A549 (cell line): ENCODE results near the gene RARB. TPM values are rescaled to one million over a fixed set of nuclear protein-coding genes. Genes with fewer than 3 reads are reported as not detected.

Source experiments
- ATAC-seq, 2 experiments: fragments of 200-7000 bp in 1 of 2; fragments of >200 bp in 1 of 2; cut with Nextera tagmentation in 1 of 2; cut with Tn5 transposase in 1 of 2; 3 replicates each; pipeline versions ENCODE4 v1.8.0 to v1.9.1; 2018 to 2020; ENCODE audit warnings: mild to moderate bottlenecking in 1 of 2, moderate library complexity in 1 of 2
- CTCF ChIA-PET: fragments of 300-600 bp; sonication (Branson Sonifier 250); formaldehyde crosslinking; extraction: SDS; loops from one replicate; lab custom pipeline; 2021; ENCODE audit warnings: antibody characterized with exemption, inconsistent platforms; lab: Yijun Ruan, JAX
- POLR2A ChIA-PET: fragments of 350-600 bp; formaldehyde crosslinking; extraction: SDS; loops from one replicate; lab custom pipeline; 2021; ENCODE audit warnings: antibody characterized with exemption, inconsistent platforms; lab: Yijun Ruan, JAX
- DNase-seq, 2 experiments: peaks; one replicate each; pipeline versions ENCODE4 v3.0.0 to v3.0.0-alpha.2; 2011 to 2016; ENCODE audit warnings: low read depth in 1 of 2, low spot score in 1 of 2
- FAIRE-seq: peaks from 2 replicates; lab custom pipeline; 2011; peaks lifted over from hg19 to GRCh38; lab: Jason Lieb, UNC
- H3K27ac ChIP-seq, 2 experiments: fragments of >200 bp; sonication (Bioruptor Twin); formaldehyde crosslinking; 3 replicates each; pipeline ENCODE4 v1.5.1; 2016 to 2017
- H3K4me1 ChIP-seq: fragments of >200 bp; sonication (Bioruptor Twin); formaldehyde crosslinking; 3 replicates; pipeline ENCODE4 v1.6.1; 2016
- H3K4me2 ChIP-seq: fragments of >200 bp; sonication (Bioruptor Twin); formaldehyde crosslinking; 3 replicates; pipeline ENCODE4 v1.6.1; 2016
- H3K4me3 ChIP-seq: fragments of >200 bp; sonication (Bioruptor Twin); formaldehyde crosslinking; 3 replicates; pipeline ENCODE4 v1.5.1; 2016
- H3K9me3 ChIP-seq: fragments of >200 bp; sonication (Bioruptor Twin); formaldehyde crosslinking; 3 replicates; pipeline ENCODE4 v1.6.1; 2016
- BCL3 ChIP-seq: fragments of >200 bp; sonication (Bioruptor Twin); formaldehyde crosslinking; IDR thresholded peaks from 3 replicates; pipeline ENCODE4 v1.6.1; 2016
- CBX8 ChIP-seq: fragments of 200-600 bp; sonication (generic); IDR thresholded peaks from 2 replicates; pipeline ENCODE4 v1.6.1; 2016
- CHD4 ChIP-seq: fragments of 200-600 bp; sonication (generic); IDR thresholded peaks from 2 replicates; pipeline ENCODE4 v1.6.1; 2016; ENCODE audit warnings: antibody characterized with exemption, mild to moderate bottlenecking, borderline replicate concordance
- EHF ChIP-seq: fragments of 250-450 bp; sonication (Bioruptor Pico); IDR thresholded peaks from 2 replicates; pipeline ENCODE4 v1.5.0; 2020; ENCODE audit warnings: mild to moderate bottlenecking
- ESRRA ChIP-seq: fragments of 150-350 bp; IDR thresholded peaks from 2 replicates; pipeline ENCODE4 v1.6.1; 2014; ENCODE audit warnings: mild to moderate bottlenecking, low read length, borderline replicate concordance
- FOSL2 ChIP-seq, 2 experiments: fragments of 450-650 bp in 1 of 2; fragments of >200 bp in 1 of 2; sonication (Bioruptor Twin) in 1 of 2; formaldehyde crosslinking; IDR thresholded peaks; 2 replicates each; pipeline versions ENCODE4 v1.5.0 to v1.6.1; 2016 to 2020; ENCODE audit warnings: mild to moderate bottlenecking in 1 of 2, moderate library complexity in 1 of 2
- FOXS1 ChIP-seq: fragments of 250-450 bp; sonication (Bioruptor Pico); IDR thresholded peaks from 2 replicates; pipeline ENCODE4 v1.5.0; 2020; ENCODE audit warnings: mild to moderate bottlenecking, moderate library complexity
- GATA3 ChIP-seq: IDR thresholded peaks from 2 replicates; pipeline ENCODE4 v1.6.1; 2012; ENCODE audit warnings: borderline replicate concordance
- HDAC2 ChIP-seq: fragments of 200-600 bp; sonication (generic); IDR thresholded peaks from 2 replicates; pipeline ENCODE4 v1.6.1; 2016
- HOXB5 ChIP-seq: fragments of 250-450 bp; sonication (Bioruptor Pico); IDR thresholded peaks from 2 replicates; pipeline ENCODE4 v1.5.0; 2020; ENCODE audit warnings: mild to moderate bottlenecking, moderate library complexity
- JUN ChIP-seq, 2 experiments: fragments of >200 bp; sonication (Bioruptor Twin); formaldehyde crosslinking; IDR thresholded peaks; 2 replicates in 1 of 2; 3 replicates in 1 of 2; pipeline ENCODE4 v1.6.1; 2016 to 2017
- JUNB ChIP-seq: fragments of >200 bp; sonication (Bioruptor Twin); formaldehyde crosslinking; IDR thresholded peaks from 2 replicates; pipeline ENCODE4 v1.6.1; 2016
- KDM1A ChIP-seq: fragments of 200-600 bp; sonication (generic); IDR thresholded peaks from 2 replicates; pipeline ENCODE4 v1.6.1; 2016; ENCODE audit warnings: low read depth, mild to moderate bottlenecking
- MAFK ChIP-seq: fragments of 450-650 bp; IDR thresholded peaks from 2 replicates; pipeline ENCODE4 v1.6.1; 2014; ENCODE audit not compliant: partially characterized antibody
- MAZ ChIP-seq: fragments of 150-350 bp; IDR thresholded peaks from 2 replicates; pipeline ENCODE4 v1.6.1; 2014; ENCODE audit warnings: antibody characterized with exemption, low read depth, low read length, borderline replicate concordance
- MYC ChIP-seq: IDR thresholded peaks from 2 replicates; pipeline ENCODE4 v1.6.1; 2012; ENCODE audit warnings: mild to moderate bottlenecking, inconsistent platforms, low read length, improper control_type of control experiment, borderline replicate concordance
- NPAS2 ChIP-seq: fragments of 250-450 bp; sonication (Bioruptor Pico); IDR thresholded peaks from 2 replicates; pipeline ENCODE4 v1.8.0; 2022; ENCODE audit warnings: mild to moderate bottlenecking, moderate library complexity, borderline replicate concordance
- RARB ChIP-seq: fragments of 250-450 bp; sonication (Bioruptor Pico); IDR thresholded peaks from 2 replicates; pipeline ENCODE4 v1.8.0; 2021; ENCODE audit warnings: mild to moderate bottlenecking, moderate library complexity
- RCOR1 ChIP-seq: fragments of 150-350 bp; IDR thresholded peaks from 2 replicates; pipeline ENCODE4 v1.6.1; 2014; ENCODE audit warnings: antibody characterized with exemption, low read length, low read depth
- REST ChIP-seq: fragments of 200-600 bp; sonication (generic); IDR thresholded peaks from 2 replicates; pipeline ENCODE4 v1.6.1; 2016; ENCODE audit warnings: antibody characterized with exemption, mild to moderate bottlenecking, moderate library complexity
- SMC3 ChIP-seq: fragments of >200 bp; sonication (Bioruptor Twin); formaldehyde crosslinking; IDR thresholded peaks from 3 replicates; pipeline ENCODE4 v1.6.1; 2018; ENCODE audit warnings: inconsistent platforms
- SREBF2 ChIP-seq: fragments of 450-650 bp; IDR thresholded peaks from 2 replicates; pipeline ENCODE4 v1.6.1; 2014; ENCODE audit warnings: mild to moderate bottlenecking, moderate library complexity
- ZFP36 ChIP-seq: fragments of 450-650 bp; IDR thresholded peaks from 2 replicates; pipeline ENCODE4 v1.6.1; 2014; ENCODE audit warnings: borderline replicate concordance; ENCODE audit not compliant: partially characterized antibody
- ZNF302 ChIP-seq: fragments of 250-450 bp; sonication (Bioruptor Pico); IDR thresholded peaks from 2 replicates; pipeline ENCODE4 v1.9.0; 2021; ENCODE audit warnings: inconsistent platforms, mild to moderate bottlenecking, moderate library complexity
- WGBS: methylation state at CpG from one replicate; pipeline ENCODE4 v1.1.6; 2017; ENCODE audit errors: missing lambda C conversion rate; 5-methylcytosine and 5-hydroxymethylcytosine counted together
- polyA plus RNA-seq, 4 experiments: library from polyadenylated mRNA; depleted of rRNA in 3 of 4; stranded (reverse); fragments of >200 nt; fragmentation: RNase III in 1 of 4; extraction: RNeasy Plus Mini Kit Qiagen cat#74134 plus additional on column Dnase treatment in 1 of 4; gene quantifications; 2 replicates in 3 of 4; 3 replicates in 1 of 4; pipeline ENCODE4 v1.2.3, GENCODE V29; 2011 to 2017
- TF ChIP-seq, protein P1 (sequence below): IDR thresholded peaks from 2 replicates; pipeline ENCODE4 v1.6.1; 2012

RARB gene
- polyA plus RNA-seq, 2 of the 4 experiments (the other 2 are of a cell fraction): 24.5 to 30.8 TPM

- no peak for TF ChIP-seq MYC
- TF ChIP-seq MAFK: no peak
- TF ChIP-seq JUN (IDR thresholded peaks at IDR 0.05): peak in 1 of 2 experiments; percentile 2; a peak in 1 of 5 replicates
- no peak for TF ChIP-seq KDM1A
- no peak for TF ChIP-seq BCL3
- no peak for TF ChIP-seq EHF (CRISPR knock-in tag)
- TF ChIP-seq, protein P1, sequence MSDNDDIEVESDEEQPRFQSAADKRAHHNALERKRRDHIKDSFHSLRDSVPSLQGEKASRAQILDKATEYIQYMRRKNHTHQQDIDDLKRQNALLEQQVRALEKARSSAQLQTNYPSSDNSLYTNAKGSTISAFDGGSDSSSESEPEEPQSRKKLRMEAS: peak; percentile 16; the same call in 1 of the 2 replicates
- DNase-seq: peak in 1 of 2 experiments; percentile 51
- Histone ChIP-seq H3K4me2 (peak overlapping the region; percentile 81), H3K9me3 (no peaks in the 10 kb centered on the region), H3K27ac (peak overlapping the region; percentile 92), H3K4me1 (peaks cover 54% of the 10 kb centered on the region), H3K4me3 (no peak overlapping the region)
- peak in 1 of 2 experiments; percentile 12; a peak in 3 of 6 replicates for ATAC-seq
- FAIRE-seq: no peak
- 34% methylated on average over 2 of the region's 2 CpGs for WGBS
- ChIA-PET CTCF (interaction anchor here (0.6 to 2.0 kb wide), 2 partner anchors 167 to 320 kb away, joined by 3 to 9 read pairs; no protein-coding TSS in a partner anchor), POLR2A (interaction anchor here (1.9 to 3.0 kb wide), 2 partner anchors 12 to 167 kb away, joined by 7 to 46 read pairs; no protein-coding TSS in a partner anchor)
Measured at GRCh38 chr3:25426408-25426807, 1.7 kb upstream of the RARB start.

DNA sequence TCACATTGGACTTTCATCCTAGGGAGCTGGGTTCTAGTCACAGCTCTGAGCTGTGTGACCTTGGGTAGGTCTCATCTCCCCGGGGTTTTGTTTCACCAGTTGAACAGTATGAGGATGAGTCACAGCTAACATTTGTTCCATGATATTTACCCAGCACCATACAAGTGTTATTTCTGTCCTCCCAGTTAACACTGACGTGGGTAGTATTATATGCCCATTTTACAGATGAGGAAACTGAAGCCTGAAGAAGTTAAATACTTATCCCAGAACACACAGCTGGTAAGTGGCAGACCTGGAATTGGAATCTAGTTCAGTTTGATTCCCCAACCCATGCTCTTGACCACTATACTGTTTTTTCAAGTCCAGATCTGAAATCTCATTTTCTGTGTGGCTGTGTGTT is 908 bp upstream of the RARB start:
- ChIA-PET CTCF (interaction anchor here (0.6 to 2.1 kb wide), 5 partner anchors 14 to 547 kb away, joined by 3 to 9 read pairs (median 4); no protein-coding TSS in a partner anchor), POLR2A (interaction anchor here (0.9 to 3.0 kb wide), 10 partner anchors 12 to 390 kb away, joined by 3 to 46 read pairs (median 4); no protein-coding TSS in a partner anchor)
- Histone ChIP-seq H3K4me1 (peaks cover 48% of the 10 kb centered on the region), H3K4me2 (peak overlapping the region; percentile 81)
- DNase-seq (peak in 1 of 2 experiments; percentile 83), FAIRE-seq (no peak), ATAC-seq (peak; percentile 30 to 48; a peak in 4 of 6 replicates)
- 4% methylated on average over 2 of the region's 2 CpGs for WGBS
- TF ChIP-seq GATA3 (peak; percentile 35; the same call in 1 of the 2 replicates), RARB (CRISPR knock-in tag) (peak; percentile 65; the same call in 1 of the 2 replicates), HOXB5 (CRISPR knock-in tag) (0 out of 2 replicates have a peak, but pooled peaks have one; percentile 11), HDAC2 (peak; percentile 96), SREBF2 (no peak), ESRRA (peak; percentile 48; the same call in 1 of the 2 replicates), FOSL2 (IDR thresholded peaks at IDR 0.05) (no peak; the same call in 1 of the 2 replicates), FOSL2 (CRISPR knock-in tag; IDR thresholded peaks at IDR 0.05) (peak; percentile 90), KDM1A (peak; percentile 100), CBX8 (no peak), ZFP36 (peak; percentile 78), RCOR1 (peak; percentile 97), SMC3 (peak; percentile 22; the same call in 2 of the 3 replicates), JUNB (peak; percentile 51; the same call in 1 of the 2 replicates), MAZ (no peak), NPAS2 (CRISPR knock-in tag) (no peak), ZNF302 (CRISPR knock-in tag) (no peak), REST (peak; percentile 84), CHD4 (peak; percentile 98), FOXS1 (CRISPR knock-in tag) (no peak)
- TF ChIP-seq, protein P1: peak; percentile 56
- TF ChIP-seq, all 56 proteins: peak for 14
- H3K4me3 ChIP-seq: peak overlapping the region; percentile 68
- peak overlapping the region; percentile 92 for H3K27ac ChIP-seq
- no peaks in the 10 kb centered on the region for H3K9me3 ChIP-seq
